Frontal cortex (tissue), 4 donors: ENCODE data around the gene TMTC1. TPM values are rescaled to one million over a fixed set of nuclear protein-coding genes. Genes with fewer than 3 reads are reported as not detected.

Experiments
- DNase-seq, 2 donors: peaks; one replicate each; pipeline ENCODE4 v3.0.0; 2012; ENCODE audit warnings: low spot score in 2 of 2
- FAIRE-seq: peaks from 2 replicates; lab custom pipeline; 2012; peaks lifted over from hg19 to GRCh38; lab: Jason Lieb, UNC
- total RNA-seq: library from RNA; depleted of rRNA; stranded (reverse); fragments of >200 nt; gene quantifications from one replicate; pipeline ENCODE4 v1.2.3, GENCODE V29; 2014
- donor health status: control.
- donor health status: control.
- donor health status: control.

The TMTC1 gene
- total RNA-seq, 1 donor from 2014 or later = 17.1 TPM

DNA sequence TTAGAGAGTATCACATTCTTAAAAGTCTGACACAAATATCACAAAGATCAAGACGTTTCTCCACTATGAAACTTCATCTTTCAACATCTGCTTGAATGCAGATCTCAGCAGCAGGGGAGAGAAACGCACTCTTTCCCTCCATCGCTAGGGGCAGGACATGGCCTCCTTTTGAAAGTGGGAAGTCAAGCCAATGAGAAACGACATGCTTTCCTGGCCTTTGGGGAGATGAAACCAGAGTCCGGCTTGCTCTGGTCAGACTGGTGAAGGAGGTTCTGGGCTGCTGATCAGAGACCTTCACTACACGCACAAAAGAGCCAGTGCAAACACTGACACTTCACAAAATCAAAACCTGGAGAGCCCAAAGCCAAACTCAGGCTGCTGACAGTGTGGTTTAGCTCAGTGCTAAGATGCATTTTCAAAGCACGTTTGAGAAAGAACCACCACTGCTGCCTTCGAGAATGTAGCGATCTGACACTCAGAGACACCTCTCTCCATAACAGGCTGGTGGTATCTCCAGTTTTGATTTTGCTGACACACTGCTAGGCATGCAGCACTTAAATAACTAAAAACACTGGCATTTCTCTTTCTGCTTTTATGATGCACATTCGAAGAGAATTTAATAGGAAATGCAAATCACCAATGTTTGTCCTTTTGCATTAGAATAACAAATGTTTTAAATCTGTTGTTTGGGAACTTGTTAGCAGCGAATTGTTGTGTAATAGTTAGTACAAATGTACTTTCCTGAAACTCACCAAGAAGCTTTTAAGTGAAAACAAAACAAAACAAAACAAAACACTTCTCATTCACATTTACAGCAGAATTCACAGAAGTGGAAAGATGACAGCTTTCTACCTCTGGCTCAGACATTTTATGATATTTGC, 192.4 kb downstream of the TMTC1 start:
- no peak for DNase-seq
- FAIRE-seq = no peak

DNA sequence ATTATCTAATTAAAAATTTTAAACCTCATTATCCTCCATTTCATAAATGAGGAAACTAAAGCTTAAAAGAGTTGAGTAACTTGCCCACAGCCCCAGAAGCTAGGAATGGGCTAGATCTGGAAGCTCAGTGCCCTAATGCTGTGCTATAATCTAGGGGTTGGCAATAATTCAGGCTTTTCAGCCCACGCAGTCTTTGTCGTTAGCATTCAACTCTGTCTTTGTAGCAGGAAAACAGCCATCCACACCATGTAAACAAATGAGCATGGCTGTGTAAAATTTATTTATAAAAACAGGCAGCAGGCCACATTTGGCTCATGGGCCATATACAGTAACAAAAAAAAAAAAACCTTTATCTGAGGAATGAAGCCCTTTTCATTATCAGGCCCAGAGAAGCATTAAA, 193.9 kb downstream of the TMTC1 start:
- FAIRE-seq = no peak
- no peak for DNase-seq

DNA sequence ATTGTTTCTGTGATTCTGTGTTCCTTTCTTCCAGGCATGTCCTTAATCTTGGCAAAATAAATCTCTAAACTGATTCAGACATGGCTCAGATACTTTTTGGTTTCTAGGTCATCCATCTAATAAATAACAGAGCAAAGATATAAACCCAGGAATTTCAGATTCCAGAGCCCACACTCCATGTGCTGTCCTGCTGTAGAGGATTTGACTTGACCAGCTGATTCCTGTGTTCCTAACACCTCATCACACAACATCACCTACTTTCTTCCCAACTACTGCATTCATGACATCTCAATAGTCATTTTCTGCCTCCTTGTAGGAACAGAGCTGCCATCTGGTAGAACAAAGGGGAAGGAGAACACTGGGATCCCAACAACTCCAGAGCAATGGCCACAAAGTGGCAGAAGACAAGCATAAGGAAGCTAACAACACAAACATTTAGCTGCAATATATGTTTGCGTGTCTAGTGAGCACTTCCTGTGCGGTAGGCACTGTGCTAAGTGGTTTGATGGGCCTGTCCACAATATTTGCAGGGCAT, 194.4 kb downstream of the TMTC1 start:
- no peak for FAIRE-seq
- no peak for DNase-seq

DNA sequence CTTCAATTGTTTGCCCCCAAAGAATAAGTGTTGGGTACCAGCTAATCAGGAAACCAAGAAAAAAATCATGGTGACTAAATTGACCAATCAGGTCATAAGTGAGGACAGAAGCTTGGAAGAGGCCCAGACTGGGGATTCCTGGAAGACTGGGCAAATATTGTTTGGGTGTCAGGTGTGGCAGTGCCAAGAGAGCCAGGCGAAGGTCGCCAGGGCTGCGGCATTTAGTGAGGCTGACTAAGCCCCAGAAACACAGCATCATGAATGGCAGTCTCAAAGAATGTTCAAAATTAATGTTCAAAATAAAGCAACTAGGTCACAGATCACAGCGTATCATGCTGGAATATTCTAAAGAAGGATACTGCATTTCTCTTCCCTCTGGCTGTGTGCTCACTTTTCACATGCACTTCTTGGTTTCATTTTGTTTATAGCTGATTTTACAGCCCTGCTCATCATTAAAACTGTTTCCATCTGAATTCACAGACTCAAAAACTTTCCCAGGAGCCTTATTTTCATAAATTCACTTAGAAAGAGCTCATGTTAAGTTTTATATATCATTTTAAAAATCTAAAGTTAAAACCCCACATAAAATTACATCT, 201.0 kb downstream of the TMTC1 start:
- FAIRE-seq (no peak), DNase-seq (no peak)

DNA sequence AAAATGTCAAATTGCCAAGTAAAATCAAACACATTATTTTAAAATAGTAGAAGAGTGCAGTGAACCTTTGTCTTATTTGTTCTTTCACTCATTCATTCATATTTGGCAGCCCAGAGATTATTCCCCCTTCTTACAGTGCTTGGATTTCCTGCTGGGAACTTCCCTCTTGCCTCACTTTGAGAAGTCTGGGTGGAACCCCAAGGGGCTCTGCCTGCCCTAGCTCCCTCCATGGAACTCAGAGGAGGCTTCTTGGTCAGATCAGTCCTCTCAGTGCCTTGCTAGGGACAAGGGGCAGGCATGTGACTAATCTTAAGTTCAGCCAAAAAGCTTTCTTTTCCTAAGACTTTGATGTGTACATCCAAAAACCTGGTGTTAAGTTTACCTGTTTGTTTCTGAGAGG, 201.6 kb downstream of the TMTC1 start:
- DNase-seq = no peak
- no peak for FAIRE-seq

DNA sequence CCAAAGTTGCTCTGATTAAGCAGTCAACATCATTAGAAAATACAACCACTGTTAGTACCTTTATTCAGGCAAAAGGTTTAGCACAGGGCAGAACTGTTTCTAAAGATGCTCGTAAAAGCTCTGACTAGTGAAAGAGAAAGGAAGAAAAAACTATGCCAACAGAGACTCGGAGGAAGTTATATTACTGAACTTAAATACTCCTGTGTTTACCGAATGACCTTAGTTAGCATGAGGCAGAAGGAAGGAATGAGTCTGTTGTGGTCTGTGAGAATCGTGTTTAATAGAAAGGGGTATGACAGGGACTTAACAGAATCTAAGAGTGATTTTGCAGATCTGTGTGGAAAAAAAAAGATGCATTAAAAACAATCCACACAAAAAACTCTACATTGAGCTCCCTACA, 202.1 kb downstream of the TMTC1 start:
- DNase-seq (no peak), FAIRE-seq (no peak)

DNA sequence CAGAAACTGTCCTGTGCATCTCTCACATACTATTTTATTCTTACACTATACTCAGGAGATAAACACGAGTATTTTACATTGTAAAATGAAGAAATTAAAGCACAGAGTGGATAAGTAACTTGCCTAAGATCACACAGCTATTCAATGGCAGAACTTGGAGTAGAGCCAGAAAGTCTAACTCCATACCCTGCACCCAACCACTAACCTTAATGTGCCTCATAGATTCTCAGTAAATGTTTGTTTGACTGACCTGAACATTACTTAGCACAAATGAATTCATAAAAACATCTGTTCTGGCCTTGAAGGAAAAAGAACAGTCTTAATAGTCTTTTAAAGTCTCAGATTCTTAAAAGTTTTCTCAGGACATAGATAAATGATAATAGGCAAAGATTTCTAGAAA, 202.8 kb downstream of the TMTC1 start:
- no peak for FAIRE-seq

DNA sequence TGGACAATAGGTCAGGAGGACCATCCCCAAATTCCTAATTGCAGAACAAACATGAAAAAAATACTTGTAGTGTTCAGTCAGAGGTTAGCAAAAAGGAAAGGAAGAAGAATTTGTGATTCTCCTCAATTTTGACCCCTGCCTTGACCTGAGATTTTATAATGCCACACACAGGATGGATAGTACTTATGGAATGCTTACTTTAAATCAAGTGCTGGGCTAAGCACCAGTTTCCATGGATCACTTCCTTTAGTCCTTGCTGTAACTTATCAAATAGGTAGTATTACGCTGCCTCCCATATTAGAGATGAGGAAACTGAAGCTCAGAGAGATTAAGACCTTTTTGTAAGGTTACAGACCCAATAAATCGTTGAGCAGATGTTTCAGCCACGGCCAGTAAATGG, 205.0 kb downstream of the TMTC1 start:
- FAIRE-seq = no peak
- DNase-seq = no peak

More for the DNA sequence above, 202.8 kb downstream of the TMTC1 start:
- no peak for DNase-seq

DNA sequence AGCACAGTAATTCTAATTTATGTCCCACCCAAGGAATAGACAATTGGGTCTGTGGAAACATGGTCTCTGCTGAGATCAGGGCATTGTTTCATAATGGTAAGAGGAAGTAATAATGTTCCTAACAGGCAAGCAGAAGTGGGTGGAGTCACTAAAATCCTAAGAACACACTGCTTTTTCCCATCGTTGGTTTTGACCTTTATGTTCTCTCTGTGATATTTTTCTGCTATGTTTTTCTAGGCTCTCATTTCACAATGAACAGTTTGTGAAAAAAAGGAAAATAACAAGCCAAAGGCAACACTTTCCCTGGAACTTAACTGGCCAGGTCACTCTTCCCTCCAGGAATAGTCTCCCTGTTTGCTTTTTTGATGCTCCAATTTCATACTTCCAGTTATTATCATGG, 205.7 kb downstream of the TMTC1 start:
- DNase-seq (no peak), FAIRE-seq (no peak)

DNA sequence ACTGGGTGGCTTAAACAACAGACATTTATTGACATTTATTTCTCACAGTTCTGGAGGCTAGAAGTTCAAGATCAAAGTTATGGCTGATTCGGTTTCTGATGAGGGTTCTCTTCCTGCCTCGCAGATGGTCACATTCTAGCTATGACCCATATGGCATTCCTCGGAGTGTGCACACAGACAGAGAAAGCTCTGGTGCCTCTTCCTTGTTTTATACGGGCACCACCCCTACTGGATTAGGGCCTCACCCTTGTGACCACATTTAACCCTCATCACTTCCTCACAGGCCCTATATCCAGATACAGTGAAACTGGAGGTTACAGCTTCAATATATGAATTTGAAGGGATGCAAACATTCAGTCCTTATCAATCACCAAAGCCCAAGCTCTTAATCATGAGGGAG, 209.2 kb downstream of the TMTC1 start:
- DNase-seq = no peak
- FAIRE-seq = no peak

DNA sequence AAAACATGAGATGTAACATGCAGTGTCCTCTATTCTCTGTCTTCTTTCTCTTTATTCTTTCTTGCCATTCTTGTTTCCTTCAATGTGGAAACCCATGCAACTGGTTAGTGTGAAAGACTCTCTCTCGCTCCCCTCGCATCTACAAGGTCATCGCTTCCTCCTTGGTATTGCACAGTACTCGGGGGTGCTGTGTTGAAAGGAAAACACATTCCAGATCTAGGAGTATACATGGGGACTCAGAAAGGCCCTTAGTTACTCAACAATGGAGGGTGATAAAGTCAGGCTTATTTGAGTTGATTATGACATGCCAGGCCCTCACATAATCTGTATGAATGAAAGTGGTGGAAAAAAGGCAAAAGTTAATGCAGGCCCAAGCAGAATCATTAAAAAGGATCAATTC, 210.8 kb downstream of the TMTC1 start:
- FAIRE-seq (no peak), DNase-seq (no peak)

DNA sequence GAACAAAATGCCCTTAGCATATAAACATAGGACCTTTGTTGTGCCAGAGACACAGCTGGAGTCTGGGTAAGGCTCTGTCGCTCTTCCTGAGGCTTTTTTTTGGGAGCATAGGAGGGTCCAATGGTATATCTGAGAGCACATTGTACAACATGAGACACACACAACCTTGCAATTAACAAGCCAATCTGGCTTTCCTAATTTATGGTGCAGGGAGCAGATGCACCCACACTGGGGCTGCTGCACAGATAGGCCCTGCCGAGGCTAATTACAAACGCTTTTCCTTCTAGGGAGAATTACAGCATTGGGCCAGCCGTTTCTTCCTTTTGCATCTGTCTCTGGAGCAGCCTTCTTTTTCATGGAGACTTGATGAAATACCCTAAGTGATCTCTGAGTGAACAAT, 211.3 kb downstream of the TMTC1 start:
- DNase-seq (no peak), FAIRE-seq (no peak)

DNA sequence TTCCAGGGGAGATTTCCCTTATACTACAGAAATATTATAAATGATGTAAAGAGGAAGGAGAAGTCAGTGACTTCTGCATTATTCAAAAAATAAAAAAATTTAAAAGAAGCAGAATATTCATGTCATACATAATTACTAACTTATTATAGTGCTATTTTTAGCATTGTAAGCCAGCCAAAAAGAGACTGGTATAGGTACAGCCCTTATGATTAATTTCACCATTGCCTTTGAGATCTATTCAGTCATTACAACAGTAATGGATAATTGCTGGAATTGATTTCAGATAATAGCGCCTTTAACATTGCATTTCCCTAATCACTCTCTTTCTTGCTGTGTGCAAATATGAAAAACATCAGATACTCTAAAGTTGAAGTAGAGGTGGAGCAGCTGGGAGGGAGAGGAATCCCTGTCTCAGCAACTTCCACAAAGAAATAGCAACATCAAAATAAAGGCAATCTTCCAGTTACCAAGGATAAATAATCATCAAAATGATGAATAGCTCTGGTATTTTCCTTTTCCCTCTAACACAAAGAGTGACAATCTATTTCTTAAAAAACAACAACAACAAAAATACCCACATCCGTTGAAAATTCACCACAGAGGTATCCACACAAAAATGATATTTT, 214.5 kb downstream of the TMTC1 start:
- no peak for FAIRE-seq
- no peak for DNase-seq

DNA sequence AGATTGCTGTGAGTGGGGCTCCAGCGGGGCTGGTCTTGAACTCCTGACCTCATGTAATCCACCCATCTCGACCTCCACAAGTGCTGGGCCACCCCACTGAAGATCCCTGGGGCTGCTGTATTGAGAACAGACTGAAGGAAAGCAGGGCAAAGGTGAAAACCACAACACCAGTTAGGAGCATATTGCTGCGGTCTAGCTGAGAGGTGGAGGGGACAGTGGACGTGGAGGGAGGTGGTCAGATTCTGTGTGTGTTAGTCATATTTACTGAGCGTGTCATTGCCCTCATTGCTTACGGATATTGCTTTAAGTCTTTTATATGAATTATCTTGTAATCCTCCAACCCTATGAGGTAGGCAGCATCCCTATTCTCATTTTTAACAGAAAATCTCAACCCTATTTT, 217.3 kb downstream of the TMTC1 start:
- DNase-seq (no peak), FAIRE-seq (no peak)

DNA sequence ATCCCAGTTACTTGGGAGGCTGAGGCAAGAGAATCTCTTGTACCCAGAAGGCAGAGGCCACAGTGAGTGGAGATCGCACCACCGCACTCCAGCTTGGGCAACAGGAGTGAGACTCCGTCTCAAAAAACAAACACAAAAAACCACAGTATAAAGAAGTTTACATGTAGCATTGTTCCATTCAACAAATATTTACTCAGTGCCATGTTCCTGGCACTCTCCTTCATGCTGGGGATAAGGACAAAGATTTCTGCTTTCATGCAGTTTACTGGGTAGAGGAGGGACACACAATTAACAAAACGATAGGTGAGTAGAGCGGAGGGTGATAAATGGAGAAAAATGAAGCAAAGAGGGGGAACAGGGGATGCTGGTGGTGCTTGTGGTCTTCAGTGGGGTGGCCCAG, 218.0 kb downstream of the TMTC1 start:
- no peak for DNase-seq
- no peak for FAIRE-seq

DNA sequence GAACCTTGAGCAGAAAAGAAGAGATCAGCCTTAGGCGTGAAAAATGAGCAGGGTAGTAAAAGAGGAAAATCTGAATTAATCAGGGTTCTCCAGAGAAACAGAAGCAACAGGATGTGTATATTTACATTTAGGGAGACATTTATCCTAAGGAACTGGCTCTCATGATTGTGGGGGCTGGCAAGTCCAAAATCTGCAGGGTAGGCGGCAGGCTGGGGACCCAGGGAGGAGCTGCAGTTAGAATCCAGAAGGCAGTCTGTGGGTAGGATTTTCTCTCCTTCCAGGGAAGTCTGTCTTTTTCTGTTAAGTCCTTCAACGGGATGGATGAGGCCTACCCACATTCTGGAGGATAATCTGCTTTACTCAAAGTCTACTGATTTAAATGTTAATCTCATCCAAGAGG, 218.8 kb downstream of the TMTC1 start:
- DNase-seq = no peak
- no peak for FAIRE-seq

DNA sequence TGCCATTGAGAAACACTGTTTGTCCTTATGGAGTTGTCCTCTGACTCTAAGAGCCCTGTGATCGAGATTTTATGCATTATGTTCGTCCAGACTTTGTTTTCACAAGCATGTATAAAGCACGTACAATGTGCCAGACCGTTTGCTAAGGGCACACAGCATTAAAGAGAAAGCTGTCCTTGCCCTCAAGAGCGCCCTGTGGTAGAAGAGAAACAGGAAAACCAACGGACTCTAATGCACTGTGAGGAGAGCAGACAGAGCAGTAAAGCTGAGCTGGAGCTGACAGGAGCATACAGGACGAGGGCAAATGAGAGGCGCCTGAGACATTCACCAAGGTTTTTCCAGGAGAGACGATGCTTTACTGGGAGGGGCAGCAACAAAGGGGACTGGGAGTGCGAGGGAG, 220.1 kb downstream of the TMTC1 start:
- no peak for DNase-seq
- FAIRE-seq = no peak

DNA sequence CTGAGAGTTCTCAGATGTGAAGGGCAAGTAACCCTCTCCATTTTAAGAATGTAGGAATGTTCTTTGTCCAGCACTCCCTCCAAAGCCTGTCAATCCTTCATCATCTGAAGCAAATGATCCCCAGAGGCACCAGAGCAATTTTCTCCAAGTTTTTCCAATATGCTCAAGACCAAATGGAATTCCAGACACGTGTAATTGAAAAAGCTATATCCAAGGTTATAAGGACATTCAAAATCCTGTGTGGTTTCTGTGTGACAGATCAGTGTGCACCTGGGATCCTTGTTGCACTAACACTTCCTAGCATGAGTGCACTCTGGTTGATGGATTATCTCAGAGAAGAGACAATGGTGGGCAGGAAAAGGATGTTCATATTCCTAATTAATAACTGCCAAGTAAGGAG, 220.7 kb downstream of the TMTC1 start:
- DNase-seq (no peak), FAIRE-seq (no peak)

DNA sequence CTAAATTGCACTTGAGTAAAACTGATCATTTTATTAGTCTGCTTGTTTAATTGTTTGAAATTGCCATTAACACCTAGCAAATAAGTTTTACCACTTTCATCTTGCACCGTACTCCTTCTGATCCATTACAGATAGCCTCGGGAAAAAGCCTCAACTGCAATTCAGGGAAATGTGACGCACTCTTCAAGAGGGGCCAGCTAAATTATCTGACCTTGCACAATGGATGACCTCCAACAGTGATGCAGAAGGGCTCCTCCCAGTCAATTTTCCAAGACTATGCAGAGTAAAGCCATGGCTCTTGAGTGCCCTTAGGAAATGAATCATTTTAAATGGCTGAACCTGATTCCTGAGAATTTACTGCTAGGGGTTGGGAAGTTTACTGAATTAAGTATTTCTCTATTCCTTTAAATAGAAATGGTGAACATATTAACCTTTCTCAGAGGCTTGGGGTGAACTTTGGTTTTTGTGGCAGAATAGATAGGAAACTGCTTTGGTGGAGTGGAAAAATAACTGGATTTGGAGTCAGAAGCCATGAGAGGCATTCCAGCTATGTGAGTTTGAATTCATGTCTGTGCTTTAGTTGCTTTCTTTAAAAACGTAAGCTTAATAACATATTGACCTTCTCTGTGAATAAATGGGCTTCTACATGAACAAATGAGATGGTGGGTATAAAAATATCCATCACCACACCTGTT, 221.5 kb downstream of the TMTC1 start:
- FAIRE-seq = no peak
- DNase-seq = no peak

DNA sequence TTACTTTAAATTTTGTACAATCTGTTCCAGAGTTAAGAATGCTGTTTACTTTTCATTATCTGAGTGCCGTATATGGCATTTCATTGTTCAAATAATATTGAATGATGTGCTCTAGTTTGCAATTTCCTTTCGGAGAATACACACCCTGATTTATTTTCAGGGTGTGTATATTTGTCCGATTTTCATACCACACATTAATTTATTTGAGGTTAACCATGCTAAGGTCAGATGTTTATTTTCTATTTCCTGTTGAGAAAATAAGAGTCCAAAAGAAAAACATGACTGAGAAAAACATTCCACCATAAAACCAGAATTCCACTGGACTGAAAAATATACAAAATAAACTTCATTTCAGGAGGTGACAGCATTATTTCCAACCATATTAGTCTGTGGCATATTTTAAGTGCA, 222.1 kb downstream of the TMTC1 start:
- no peak for DNase-seq

More for the DNA sequence above, 222.1 kb downstream of the TMTC1 start:
- FAIRE-seq = no peak
